HG03460 (cell line): Measurements from ENCODE around the gene GRK4.
"Not testable (repeated sequence)": the region's sequence is repeated elsewhere in the genome, so short reads cannot be mapped to it uniquely, and the experiment has no call there.

Experiments
- ATAC-seq: cut with Tn5 transposase; IDR thresholded peaks from one replicate; pipeline ENCODE4 v1.9.1; 2021; ENCODE audit not compliant: unreplicated experiment

Gene GRK4

DNA sequence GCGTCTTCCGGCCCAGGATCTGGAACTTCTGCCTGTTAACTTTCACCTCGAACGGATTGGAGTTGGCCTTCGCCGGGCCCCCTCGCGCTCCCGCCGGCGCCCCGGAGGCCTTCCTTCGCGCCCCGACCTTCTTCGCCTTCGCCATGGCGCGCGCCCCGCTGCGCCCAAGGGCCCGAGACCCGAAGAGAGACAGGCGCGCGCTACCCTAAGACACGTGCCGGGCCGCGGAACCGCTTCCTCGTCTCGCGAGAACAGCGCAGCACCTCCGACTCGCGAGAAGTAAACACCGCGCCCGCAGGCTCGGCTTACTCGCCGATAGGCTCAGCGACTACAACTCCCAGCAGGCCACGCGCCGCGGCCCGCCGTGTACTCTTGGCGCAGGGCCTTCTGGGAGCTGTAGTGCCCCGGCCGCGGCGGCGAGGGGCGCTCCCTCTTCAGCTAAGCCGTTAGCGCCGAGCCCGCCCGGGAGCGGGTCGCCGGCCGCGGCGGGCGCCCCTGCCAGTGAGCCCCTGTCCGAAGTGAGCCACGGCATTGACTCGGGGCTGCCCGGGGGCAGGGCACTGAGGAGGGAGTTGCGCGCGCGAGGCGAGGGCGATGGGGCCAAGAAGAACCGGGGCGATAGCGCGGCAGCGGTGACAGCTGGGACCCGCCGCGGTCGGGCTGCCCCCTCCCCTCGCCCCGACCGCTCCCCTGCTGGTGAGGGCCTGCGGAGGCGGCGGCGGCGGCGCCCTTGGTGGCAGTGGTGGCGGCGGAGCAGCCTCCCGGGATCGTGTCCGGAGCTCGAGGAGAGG, at the start of gene GRK4, which contains the start of gene NOP14:
GRK4 (plus strand) TSS at position 397 of the 791 bp plus-strand sequence. CDS start 500 bp downstream, outside the sequence.
NOP14 (minus strand) TSS at position 232 of the 791 bp plus-strand sequence; CDS start at position 145, 87 bp downstream.
- peak; percentile 84 for ATAC-seq

DNA sequence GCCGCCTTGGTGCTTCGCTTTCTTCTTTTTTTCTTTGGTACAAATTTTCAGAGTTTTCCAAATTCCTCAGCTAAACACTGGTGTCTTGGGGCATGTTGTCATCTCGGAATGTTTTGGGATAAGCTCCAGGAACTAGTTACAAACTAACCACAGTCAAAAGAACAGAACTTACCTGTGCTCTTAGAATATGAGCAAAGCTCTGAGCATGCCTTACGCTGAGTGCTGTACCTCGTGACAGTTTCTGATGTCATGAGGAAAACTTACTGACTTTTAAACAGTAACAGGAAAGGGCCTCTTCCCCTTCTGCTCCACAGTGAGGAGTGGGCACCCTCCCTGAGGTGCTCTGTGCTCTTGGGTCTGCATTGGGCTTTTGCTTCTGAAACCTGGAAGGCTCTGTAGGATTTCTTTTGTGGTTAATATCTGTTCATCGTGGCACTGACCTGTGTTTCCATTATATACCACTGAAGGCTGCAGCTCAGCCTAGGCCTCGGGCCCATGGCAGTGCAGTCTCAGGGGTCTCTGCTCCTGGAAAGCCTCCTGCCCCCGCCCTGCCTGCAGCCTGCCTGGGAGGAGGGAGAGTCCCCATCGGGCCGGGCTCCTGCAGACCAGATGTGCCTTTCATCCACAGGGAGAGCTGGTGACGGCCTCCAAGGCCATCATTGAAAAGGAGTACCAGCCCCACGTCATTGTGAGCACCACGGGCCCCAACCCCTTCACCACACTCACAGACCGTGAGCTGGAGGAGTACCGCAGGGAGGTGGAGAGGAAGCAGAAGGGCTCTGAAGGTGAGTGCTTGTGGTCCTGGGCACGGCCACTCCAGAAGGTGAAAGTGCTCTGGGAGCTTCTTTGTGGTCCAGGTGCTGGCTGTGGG, 48.9 kb upstream of the GRK4 start:
- no peak for ATAC-seq

DNA sequence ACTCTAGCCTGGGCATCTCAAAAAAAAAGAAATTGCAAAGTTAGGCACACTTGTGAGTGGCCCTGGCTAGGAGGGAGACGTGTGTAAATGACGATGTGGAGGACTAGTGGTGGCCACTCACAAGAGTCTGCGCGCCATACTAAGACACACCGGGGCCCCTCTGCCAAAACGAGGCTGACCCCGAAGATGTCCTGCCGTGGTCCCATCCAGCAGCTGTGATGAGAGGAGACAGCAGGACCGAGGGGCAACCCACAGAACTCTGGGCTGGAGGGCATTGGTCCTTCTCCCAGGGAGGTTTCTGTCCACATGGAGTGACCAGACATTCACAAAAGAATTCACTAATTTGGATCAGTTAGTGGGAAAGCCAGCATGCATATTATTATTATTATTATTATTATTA, 47.6 kb upstream of the GRK4 start:
- no peak for ATAC-seq

DNA sequence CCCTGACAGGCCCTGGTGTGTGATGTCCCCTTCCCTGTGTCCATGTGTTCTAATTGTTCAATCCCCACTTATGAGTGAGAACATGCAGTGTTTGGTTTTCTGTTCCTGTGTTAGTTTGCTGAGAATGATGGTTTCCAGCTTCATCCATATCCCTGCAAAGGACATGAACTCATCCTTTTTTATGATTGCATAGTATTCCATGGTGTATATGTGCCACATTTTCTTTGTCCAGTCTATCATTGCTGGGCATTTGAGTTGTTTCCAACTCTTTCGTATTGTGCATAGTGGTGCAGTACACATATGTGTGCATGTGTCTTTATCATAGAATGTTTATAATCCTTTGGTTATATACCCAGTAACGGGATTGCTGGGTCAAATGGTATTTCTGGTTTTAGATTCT, 46.7 kb upstream of the GRK4 start:
- not testable (repeated sequence) for ATAC-seq

DNA sequence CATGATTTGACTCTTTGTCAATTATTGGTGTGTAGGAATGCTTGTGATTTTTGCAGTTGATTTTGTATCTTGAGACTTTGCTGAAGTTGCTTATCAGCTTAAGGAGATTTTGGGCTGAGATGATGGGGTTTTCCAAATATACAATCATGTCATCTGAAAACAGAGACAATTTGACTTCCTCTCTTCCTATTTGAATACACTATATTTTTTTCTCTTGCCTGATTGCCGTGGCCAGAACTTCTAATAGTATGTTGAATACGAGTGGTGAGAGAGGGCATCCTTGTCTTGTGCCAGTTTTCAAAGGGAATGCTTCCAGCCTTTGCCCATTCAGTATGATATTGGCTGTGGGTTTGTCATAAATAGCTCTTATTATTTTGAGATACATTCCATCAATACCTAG, 45.1 kb upstream of the GRK4 start:
- ATAC-seq: not testable (repeated sequence)

DNA sequence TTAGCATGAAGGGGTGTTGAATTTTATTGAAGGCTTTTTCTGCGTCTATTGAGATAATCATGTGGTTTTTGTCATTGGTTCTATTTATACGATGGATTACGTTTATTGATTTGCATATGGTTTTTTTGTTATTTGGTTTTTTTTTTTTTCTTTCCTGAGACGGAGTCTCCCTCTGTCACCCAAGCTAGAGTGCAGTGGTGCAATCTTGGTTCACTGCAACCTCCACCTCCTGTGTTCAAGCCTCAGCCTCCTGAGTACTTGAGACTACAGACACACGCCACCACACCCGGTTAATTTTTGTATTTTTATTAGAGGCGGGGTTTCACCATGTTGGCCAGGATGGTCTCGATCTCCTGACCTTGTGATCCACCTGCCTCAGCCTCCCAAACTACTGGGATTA, 44.7 kb upstream of the GRK4 start:
- not testable (repeated sequence) for ATAC-seq

DNA sequence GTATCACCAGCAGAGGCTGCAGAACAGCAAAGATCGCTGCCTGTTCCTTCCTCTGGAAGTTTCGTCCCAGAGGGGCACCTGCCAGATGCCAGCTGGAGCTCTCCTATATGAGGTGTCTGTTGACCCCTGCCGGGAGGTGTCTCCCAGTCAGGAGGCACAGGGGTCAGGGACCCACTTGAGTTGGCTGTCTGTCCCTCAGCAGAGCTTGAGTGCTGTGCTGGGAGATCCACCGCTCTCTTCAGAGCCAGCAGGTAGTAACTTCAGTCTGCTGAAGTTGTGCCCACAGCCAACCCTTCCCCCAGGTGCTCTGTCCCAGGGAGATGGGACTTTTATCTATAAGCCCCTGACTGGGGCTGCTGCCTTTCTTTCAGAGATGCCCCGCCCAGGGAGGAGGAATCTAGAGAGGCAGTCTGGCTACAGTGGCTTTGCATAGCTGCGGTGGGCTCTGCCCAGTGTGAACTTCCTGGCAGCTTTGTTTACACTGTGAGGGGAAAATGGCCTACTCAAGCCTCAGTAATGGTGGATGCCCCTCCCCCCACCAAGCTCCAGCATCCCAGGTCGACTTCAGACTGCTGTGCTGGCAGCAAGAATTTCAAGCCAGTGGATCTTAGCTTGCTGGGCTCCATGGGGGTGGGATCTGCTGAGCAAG, 40.8 kb upstream of the GRK4 start:
- not testable (repeated sequence) for ATAC-seq

DNA sequence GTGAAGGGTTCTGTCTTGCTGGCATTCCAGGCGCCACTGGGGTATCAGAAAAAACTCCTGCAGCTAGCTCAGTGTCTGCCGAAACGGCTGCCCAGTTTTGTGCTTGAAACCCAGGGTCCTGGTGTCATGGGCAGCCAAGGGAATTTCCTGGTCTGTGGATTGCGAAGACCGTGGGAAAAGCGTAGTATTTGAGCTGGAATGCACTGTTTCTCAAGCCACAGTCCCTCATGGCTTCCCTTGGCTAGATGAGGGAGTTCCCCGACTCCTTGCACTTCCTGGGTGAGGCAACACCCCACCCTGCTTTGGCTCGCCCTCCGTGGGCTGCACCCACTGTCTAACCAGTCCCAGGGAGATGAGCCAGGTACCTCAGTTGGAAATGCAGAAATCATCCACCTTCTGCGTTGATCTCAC, 40.2 kb upstream of the GRK4 start:
- no peak for ATAC-seq

DNA sequence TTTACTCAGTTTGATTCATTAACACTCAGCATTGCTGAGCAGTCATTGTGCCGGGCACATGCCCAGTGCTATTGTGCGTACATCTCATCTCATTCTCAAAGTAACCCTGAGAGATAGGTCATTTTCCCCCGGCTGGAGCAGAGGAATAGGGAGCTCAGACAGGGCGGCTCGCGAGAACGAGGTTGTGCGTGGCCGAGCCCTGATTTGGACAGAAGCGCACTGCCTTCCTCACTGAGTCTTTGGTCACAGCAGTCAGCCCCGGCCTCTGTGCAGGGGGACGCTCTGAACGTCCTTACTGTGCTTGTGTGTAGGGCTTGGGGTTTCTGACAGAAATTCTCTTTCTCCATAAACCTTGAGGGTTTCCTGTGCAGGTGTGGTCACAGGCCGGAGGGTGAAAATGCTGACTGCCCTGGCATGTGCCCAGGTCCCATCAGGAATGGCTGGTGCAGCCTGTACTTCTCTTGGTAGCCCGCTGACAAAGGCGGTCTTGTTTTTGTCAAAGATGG, 39.6 kb upstream of the GRK4 start:
- ATAC-seq: no peak

DNA sequence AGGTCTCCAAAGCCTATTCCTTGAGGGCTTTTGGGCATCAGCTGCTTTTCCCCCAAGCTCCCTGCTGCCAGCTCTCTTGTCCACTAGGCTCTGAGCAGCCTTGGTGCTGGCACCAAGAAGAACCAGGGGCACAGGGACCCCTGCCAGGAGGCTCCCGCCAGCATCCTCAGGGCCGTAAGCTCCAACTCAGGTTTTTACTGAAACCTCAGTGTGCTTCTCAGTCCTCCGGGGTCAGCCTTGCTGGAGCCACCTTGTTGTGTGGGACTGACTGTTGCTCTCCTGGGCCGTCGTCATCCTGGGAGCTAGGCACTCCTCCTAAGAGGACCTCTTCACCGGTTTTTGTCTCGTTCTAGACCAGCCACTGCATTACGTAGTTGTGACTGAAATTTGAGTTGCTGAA, 39.1 kb upstream of the GRK4 start:
- no peak for ATAC-seq

DNA sequence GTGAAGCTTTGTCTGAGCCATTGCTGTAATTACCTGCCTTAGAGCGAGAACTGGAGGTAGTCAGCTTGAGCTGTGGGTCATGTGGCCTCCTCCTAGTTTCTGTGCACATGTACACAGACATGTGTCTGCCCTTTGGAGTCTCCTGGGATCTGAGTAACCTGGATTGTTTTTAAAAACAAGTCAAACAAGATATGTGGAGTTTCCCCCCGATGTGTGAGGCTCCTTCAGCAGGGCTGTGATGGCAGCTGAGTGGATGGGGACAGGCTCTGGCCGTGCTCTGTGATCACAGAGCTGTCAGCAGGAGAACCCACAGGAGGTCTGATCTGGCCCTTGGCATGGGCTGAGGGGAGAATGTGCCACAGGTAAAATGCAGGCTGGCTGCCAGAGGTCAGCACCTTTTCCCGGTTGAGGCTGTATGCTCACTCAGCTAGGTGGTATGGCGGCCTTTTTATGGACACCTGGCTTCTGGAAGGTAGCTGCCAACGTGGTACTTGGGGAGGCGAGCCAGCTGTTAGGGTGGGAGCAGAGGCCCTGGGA, 38.5 kb upstream of the GRK4 start:
- no peak for ATAC-seq

DNA sequence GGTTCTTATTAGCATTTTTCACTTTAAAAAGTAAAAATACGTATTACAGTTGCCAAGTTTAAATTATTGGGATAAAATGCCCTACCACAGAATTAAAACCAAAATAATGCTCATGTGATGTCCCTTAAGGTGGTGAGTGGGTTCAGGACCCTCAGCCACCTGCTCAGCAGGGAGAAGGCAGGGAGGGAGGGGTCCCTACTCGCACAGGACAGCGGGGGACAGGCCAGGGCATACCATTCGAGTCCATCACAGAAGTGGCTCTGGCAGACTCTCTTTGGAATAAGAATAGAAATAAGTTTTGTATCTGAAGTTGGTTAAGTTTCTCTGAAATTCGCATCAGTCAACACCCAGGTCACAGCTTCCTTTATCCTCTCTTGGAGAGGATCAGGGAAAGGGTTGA, 37.9 kb upstream of the GRK4 start:
- no peak for ATAC-seq

DNA sequence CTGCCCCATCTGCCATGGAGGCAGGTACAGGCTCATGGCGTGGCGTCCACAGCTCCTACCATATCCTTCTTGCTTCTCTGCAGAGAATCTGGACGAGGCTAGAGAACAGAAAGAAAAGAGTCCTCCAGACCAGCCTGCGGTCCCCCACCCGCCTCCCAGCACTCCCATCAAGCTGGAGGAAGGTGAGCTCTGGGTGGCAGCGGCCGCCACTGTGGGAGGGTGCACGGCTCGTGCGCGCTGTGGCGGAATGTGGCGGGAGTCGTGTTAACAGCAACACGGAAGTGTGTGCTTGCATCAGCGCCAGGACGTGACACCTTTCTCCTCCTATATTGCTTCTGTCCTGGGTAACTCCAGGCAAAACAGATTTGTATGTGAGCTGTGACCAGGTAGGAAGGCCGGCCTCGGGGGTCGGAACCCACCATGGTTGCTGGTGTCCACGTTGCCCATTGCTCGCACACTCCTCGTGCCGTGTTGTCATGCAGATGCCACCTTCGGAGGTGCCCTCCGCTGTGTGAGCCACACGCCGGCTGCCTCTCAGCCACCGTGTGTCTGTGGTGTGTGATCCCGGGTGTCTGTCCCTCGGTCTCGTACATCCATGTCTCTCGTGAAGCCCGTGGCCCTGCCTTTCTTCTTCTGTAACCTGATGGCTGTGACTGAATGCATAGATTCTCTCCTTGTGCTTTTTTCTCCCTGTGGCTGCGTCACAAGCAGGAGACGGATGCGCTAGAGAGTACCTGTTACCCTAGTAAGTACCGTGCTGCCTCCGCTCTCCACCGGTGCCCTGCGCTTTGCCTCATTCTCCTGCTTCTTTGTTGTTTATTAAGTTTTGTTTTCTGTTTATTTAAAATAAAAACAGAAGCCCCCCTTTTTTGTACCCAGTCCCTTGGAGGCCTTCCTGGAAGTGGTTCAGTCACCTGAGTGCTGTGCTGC, 37.2 kb upstream of the GRK4 start:
- ATAC-seq: no peak

DNA sequence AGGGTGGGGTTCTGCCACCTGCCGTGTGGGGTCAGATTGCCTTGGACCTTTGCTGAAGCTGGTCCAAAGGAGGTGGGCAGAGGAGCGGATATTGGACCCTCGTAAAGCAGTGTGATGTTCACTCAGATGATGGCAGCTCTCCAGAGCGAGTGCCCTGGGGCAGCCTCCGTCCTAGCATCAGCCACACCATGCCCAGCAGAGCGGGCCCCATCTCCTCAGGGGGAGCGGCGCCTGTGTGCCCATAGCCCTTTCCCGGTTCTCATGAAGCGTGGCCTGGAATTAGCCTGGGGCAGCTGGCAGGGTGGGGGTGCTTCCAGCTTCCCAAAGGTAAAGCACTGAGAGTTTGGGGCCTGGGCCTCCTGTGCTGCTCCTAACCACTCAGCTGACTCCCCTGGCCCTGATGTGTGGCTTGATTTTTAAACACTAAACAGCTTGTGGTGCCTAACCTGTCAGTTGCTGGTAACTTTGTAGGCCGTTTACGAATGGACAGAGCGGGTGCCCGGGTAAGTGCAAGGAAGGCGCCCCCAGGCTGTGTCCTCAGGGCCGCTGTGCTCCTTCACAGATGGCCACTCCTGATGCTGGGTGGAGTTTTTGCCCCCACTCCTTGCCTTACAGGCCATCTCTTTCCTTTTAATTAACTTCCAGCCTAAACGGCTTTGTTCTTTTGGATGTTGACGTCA, 36.2 kb upstream of the GRK4 start:
- no peak for ATAC-seq

DNA sequence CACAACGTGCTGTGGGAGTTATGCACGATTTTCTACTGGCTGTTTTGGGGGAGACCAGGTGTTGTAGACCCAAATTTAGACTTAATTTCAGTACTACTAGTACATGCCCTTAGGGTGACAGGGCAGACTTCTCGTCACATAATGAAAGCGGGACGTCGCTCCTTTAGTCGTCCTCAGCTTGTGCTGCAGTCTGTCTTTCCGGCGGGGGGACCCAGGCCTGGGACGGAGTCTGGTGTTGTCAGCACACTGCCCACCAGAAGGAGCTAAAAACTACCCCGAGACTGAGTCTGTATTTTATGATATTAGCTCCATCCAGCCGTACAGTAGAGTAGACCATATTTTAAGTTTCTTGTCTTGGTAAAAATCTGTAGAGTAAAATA, 35.7 kb upstream of the GRK4 start:
- ATAC-seq: no peak

DNA sequence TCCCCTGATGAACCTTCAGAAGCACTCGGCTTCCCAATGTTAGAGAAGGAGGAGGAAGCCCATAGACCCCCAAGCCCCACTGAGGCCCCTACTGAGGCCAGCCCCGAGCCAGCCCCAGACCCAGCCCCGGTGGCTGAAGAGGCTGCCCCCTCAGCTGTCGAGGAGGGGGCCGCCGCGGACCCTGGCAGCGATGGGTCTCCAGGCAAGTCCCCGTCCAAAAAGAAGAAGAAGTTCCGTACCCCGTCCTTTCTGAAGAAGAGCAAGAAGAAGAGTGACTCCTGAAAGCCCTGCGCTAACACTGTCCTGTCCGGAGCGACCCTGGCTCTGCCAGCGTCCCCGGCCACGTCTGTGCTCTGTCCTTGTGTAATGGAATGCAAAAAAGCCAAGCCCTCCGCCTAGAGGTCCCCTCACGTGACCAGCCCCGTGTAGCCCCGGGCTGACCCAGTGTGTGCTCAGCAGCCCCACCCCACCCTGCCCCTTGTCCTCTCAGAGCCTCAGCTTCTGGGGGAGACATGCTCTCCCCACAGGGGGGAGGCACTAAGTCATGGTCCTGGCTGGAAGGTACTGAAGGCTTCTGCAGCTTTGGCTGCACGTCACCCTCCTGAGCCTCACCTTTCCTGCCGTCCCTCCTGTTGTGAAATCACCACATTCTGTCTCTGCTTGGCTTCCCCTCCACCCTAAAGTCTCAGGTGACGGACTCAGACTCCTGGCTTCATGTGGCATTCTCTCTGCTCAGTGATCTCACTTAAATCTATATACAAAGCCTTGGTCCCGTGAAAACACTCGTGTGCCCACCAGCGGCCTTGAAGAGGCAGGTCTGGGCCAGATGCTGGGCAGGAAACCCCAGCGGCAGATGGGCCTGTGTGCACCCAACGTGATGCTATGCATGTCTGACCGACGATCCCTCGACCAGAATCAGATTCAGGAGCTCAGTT, 34.9 kb upstream of the GRK4 start:
- no peak for ATAC-seq

DNA sequence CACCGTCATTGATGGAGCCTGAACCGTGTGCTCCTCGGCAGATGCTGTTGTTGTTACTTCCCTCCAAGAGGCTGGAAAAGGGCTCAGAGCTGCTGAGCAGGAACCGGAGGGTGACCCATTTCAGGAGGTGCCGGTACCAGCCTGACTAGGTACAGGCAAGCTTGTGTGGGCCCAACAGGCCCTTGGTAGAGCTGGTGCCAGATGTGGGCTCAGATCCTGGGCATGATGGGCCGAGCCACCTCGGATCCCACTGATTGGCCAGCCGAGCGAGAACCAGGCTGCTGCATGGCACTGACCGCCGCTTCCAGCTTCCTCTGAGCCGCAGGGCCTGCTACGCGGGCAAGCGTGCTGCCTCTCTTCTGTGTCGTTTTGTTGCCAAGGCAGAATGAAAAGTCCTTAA, 33.9 kb upstream of the GRK4 start:
- no peak for ATAC-seq

DNA sequence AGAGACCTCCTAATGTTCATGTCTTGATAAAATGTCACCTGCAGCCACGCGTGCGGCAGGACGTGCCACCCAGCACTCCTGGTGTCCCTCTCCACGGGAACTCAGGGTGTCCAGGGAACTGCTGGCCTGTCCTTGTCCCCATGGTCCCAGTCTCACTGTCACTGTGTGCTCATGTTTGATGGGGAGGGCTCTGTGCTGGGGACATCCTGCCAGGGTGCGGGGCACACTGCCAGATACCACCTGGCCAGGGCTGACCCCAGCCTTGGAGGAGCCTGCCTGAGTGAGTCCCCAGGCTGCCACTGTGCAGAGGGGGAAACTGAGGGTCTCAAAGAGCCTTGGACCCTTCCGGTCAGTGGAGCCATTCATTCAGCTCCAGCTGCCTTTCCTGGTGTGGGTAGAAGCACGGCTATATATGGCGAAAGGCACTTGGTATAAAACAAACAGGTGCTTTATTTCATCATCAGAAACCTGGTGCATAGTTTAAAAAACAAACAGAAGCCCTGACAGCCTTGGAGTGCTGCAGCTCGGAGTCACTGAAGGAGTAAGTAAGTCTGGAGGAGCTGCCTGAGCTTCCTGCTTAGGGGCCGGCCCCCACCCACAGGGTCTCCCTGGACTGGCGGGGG, 33.1 kb upstream of the GRK4 start:
- ATAC-seq: no peak
